HG02852 (cell line): ENCODE measurements around the gene SLFN12L.
"Not testable (repeated sequence)": the region's sequence is repeated elsewhere in the genome, so short reads cannot be mapped to it uniquely, and the experiment has no call there.

Source experiments
- ATAC-seq: cut with Tn5 transposase; IDR thresholded peaks from one replicate; pipeline ENCODE4 v1.9.1; 2021; ENCODE audit warnings: mild to moderate bottlenecking, moderate library complexity; ENCODE audit not compliant: unreplicated experiment

SLFN12L gene

DNA sequence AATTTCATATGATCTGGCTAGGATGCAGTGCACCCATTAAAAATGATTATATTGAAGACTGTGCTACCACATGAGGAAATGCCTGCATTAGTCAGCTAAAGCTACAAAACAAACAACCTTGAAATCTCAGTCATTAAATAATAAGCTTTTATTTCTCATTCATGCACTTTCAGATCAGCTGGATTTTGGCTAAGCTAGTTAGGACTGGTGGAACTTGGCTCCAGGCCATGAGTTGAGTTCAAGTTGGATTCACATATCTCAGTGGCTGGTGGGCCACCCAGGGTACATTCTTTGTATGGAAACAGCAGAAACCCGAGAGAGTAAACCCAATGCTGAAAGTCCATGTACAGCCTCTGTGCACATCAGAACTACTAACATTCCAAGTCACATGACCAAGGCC is 6.4 kb upstream of the SLFN12L start:
- no peak for ATAC-seq

DNA sequence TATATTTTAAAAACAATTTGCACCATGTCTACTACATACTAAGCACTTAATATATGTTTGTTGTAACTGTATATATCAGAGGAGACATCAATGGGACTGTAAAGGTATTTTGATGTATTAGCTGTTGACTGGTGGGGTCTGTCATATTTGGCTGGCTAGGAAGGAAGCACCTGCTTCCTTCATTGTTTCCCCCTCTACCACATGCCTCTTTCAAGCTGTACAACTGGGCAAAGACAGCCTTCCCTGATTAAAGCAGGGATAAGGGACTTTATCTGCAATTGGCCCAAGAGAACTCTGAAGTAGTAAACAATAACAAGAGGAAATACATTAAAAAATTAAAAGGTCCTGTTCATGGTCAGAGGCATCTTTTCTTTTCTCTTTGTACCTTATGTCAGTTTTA is 5.5 kb upstream of the SLFN12L start:
- ATAC-seq: no peak

DNA sequence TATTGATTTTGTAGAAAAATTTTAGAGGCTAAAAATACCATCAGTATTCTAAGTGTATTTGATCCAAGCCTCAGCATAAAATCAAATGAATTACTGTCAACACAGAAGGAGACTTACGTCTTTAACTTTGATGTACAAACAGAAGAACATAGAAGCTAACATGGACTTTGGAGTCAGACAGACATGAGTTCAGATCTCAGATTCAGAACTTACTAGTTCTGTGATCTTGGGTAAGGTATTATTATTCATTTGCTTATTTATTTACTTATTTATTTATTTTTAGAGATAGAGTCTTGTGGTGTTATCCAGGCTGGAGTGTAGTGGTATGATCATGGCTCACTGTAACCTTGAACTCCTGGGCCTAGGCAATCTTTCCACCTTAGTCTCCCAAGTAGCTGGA is 4.0 kb upstream of the SLFN12L start:
- ATAC-seq: no peak

DNA sequence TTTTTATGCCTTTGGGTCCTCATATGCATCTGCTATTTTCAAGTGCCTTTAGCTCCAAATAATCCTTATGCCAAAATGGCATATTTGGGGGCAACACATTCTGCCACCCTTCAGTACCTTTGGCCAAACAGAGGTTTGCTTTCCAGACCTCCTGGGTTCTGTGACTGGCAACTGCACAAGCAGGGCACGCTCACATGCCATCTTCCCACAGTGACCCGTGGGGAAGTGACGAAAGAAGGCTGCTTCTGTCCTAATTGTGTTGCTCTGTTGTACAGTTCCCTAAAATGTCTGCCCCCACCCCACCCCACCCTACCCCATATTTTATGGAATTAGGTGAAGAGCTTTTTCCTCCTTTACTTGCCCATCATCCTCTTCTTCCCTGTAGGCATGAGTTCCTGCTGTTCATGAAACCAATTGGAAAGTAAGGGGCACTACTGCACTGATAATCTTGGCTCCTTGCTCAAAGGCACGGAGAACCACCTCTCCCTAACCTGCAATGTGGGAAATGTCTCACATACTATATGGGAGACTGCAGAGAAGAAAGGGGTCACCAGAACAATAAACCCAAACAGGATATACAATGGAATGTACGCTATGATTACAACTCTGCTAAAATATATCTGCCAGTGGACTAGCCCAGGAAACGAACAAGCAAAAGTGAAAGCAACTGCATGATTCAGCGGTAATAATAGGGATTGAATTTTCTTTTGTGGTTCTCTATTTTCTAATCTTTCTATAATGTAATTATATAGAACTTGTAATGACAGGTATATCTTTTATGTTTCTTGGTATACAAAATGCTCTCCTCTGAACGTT is 3.3 kb upstream of the SLFN12L start:
- no peak for ATAC-seq

DNA sequence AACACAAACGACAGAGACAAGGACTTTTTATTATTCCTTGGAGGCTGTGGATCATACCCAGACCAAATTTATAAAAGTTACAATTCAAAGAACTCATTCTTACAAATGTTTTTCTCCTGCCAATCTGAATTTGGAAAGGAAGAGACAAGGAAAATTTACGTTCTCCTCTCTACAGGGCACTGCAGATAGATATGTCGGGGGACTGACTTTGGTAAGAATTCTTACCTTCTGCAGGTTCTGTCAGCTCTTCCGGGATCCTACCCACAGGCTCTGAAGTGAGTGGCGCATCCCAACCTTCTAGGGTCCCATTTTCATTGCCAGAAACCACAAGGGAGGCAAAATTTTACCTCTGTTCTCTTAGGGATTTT is 2.2 kb upstream of the SLFN12L start:
- no peak for ATAC-seq

DNA sequence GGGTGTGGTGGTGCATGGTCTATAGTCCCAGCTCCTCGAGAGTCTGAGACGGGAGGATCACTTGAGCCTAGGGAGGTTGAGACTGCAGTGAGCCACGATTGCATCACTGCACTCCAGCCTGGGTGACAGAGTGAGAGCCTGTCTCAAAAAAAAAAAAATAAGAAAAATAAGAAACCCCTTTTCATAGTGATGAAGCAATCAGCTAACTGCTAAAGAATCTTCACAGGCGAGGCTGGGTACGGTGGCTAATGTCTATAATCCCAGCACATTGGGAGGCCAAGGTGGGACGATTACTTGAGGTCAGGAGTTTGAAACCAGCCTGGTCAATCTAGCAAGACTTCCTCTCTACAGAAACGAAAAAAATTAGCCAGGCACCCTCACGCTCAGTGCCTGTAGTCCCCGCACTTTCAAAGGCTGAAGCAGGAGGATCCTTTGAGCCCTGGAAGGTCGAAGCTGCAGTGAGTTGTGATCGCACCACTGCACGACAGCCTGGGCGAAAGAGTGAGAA is 760 bp downstream of the SLFN12L start:
- ATAC-seq: no peak

DNA sequence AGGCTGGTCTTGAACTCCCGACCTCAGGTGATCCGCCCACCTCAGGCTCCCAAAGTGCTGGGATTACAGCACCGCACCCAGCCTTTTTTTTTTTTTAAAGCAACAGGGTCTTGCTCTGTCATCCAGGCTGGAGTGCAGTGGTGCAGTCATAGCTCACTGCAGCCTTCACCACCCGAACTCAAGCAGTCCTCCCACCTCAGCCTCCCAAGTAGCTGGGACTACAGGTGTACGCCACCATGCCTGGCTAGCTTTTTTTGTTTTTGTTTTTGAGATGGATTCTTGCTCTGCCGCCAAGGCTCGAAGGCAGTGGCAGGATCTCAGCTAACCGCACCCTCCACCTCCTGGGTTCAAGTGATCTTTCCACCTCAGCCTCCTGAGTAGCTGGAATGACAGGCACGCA is 2.1 kb downstream of the SLFN12L start:
- not testable (repeated sequence) for ATAC-seq

DNA sequence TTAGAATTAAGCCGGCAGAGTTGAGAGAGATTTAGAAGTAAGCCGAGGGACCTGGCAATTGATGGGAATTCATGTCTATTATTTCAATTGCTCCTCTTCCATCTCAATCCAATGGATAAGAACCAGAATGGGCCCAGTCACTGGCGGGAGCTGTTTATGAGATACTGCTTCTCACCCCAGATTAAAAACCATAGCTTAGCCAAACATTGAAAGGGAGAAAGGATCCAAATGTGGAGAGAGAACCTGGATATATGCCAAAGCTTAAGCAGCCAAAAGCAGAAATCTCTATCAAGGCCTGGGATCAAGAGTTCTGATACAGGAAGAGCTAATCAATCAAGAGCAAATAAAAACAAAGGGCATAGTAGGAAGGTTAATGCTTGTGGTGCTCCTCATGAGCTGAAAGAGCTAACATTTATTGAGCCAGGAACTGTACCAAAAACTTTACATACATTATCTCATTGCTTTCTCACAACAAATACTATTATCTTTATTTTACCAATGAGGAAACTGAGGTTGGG is 2.8 kb downstream of the SLFN12L start:
- no peak for ATAC-seq

DNA sequence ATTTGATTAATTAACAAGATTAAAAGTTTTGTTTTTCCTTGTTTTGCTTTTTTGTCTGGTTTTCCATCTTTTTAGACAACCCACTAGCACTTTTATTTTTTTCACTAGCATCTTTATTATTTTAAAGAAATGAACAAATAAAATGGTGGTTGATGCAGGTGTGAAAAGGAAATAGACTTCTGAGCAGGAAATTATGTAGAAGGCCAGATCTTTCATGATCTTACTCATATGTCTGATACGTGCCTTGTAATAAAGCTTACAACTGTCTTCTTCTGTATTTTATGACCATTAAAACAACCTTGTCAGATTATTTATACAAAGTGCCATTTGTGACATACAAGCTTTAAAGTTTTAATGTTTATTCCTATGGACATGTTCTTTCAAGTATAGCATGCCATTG is 6.3 kb downstream of the SLFN12L start:
- ATAC-seq: no peak

DNA sequence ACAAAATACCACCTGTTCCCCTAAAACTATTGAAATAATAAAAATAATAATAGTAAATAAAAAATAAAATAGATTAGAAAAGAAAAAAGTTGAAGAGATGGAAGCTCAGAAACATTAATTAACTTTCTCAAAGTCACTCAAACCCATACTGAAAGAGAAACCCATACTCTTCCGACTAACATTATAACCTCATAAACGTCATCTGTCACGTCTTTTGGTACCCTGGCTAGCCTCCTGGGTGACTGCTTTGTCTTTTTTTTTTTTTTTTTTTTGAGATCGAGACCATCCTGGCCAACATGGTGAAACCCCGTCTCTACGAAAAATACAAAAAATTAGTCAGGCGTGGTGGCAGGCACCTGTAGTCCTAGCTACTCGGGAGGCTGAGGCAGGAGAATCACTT is 7.6 kb downstream of the SLFN12L start:
- ATAC-seq: no peak

DNA sequence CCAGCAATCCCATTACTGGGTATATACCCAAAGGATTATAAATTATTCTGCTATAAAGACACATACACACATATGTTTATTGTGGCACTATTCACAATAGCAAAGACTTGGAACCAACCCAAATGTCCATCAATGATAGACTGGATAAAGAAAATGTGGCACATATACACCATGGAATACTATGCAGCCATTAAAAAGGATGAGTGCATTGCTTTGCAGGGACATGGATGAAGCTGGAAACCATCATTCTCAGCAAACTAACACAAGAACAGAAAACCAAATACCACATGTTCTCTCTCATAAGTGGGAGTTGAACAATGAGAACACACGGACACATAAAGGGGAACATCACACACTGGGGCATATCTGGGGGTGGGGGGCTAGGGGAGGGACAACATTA is 8.2 kb downstream of the SLFN12L start:
- not testable (repeated sequence) for ATAC-seq

DNA sequence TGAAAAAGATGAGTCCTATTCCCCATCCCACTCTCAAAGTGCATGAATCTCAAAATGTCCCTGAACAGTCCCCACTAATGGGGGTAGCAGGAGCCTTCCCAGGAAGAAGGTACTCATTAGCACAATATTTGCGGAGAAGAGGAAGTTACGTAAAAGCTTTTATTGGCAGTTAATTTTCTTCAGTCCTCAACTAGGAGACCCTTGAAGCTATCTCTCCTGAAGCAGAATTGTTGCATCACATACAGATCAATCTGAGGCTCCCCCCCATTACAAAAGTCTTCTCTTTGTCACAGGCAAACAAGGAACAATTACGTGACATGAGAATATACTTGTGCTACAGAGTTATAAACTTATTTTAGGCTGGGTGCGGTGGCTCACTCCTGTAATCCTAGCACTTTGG is 14.2 kb downstream of the SLFN12L start:
- ATAC-seq: no peak

DNA sequence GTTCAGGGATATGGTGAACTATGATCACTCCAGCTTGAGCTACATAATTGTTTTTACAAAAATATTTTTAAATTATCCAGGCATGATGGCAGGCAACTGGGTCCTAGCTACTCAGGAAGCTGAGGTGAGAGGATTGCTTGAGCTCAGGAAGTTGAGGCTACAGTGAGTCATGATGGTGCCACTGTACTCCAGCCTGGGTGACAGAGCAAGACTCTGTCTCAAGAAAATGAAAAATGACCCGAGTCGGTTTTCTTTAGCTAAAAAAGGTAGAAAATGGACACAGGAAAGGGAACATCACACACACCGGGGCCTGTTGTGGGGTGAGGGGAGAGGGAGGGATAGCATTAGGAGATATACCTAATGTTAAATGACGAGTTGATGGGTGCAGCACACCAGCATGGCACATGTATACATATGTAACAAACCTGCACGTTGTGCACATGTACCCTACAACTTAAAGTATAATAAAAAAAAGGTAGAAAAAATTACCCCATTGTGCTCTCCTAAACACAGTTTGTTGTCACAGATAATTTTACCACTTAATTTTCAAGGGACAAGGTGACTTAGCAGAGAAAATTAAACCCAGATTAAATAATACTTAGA is 15.7 kb downstream of the SLFN12L start:
- not testable (repeated sequence) for ATAC-seq

DNA sequence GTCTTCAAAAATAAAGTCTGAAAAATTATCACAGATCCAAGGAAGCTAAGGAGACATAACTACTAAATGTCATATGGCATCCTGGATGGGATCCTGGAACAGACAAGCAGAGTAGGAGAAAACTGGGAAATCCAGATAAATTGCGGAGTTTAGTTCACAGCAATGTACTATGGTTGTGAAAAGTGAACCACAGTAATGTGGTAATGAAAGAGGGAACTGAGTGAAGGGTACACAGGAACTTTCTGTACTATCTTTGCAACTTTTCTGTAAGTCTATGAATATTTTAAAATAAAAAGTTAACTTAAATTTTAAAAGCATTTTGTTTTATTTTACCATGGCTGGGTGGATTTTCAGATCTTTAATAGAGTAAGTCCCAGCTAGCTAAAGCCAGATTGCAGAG is 16.3 kb downstream of the SLFN12L start:
- ATAC-seq: no peak

DNA sequence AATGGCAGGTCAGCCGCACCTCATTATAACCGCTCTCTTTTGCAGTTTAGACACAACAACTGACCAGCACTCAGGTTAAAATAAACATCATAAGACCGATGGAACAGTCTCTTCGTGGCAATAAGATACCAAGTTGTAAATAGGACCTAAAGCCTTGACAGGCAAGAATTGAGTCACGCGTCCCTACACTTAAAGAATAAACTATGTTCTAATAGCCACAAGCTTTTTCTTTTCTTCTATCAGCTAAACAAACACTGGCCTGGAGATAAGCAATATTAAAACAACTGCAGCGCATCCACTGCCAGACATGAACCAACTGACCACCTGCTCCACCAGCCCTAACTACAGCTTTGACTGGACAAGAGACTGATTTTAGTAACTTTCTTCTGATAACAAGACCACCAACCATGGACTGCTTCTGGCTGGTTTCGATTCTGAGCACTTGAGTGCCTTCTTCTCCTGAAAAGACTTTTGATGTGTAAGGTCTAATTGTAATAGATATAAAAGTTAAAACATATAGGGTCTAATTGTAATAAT is 17.5 kb downstream of the SLFN12L start:
- ATAC-seq: no peak

DNA sequence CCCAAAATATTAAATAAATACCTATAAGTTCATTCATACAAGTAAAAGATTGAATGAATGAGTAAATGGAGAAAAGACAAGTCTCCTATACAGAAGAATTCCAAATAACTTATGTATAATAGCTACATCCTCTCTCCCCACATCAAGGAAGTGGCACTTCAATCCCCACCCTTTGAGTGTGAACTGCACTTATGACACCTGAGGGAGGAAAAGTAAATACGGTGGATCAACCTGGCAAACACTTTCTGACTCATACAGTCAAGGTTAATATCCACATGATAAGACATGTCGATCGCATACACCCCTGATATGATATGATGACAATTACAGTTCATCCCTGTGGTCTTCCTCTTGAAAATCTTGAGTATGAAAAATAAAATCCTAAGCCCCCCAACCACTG is 18.0 kb downstream of the SLFN12L start:
- ATAC-seq: no peak

DNA sequence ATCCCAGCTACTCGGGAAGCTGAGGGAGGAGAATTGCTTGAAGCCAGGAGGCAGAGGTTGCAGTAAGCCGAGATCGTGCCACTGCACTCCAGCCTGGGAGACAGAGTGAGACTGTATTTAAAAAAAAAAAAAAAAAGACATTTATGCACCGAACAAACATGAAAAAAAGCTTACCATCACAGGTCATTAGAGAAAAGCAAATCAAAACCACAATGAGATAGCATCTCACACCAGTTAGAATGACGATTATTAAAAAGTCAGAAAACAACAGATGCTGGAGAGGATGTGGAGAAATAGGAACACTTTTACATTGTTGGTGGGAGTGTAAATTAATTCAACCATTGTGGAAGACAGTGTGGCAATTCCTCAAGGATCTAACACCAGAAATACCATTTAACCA is 19.0 kb downstream of the SLFN12L start:
- not testable (repeated sequence) for ATAC-seq

DNA sequence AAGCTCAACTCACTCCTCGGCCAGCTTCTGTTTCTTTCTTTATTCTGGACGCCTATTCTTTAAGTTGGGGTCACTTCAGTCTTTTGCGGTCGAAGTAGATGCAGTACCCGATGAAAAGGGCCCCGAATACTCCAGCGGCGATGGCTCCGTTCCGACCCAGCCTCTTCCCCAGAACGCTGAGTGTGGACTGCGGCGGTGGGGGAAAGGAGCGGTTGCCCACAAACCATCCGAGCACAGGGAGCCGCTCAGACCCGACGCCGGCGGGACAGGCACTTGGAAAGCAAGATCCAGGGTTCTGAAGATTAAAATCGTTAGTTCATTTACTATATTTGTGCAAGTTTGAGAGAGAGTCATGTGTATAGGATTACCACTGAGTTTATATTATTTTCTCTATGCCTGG is 22.5 kb downstream of the SLFN12L start:
- ATAC-seq: no peak

DNA sequence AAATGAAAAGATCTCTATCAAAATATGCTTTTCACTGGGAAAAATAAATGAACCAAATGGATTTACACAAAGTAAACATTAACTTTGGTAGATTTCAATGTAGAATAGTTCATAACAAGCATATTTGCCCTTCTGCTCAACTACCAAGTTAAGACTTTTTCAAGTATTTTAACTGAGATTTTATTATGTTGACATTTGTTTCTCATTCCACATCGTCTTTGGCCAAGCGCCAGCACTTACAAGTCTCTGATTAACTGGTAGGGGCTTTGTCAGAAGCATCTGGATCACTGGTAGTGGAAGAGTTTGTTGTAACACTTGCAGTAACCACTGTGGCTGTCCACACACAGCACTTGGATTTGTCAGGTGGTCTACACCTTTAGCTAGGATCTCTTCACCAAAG is 22.9 kb downstream of the SLFN12L start:
- ATAC-seq: no peak

DNA sequence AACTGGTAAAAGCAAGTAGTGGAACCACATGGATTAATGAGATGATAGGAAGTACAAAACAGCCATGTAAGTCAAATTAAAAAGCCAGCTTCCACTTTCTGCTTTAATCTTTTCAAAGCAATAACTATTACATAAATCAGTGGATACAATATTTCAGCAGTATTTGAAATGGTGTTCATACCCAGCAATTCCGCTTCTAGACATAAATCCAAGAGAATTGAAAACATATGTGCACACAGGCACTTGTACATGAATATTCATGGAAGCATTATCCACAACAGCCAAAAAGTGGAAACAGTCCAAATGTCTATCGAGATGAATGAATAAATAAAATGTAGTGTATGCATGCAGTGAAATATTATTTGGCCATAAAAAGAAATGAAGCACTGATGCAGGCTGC is 27.4 kb downstream of the SLFN12L start:
- ATAC-seq: no peak

DNA sequence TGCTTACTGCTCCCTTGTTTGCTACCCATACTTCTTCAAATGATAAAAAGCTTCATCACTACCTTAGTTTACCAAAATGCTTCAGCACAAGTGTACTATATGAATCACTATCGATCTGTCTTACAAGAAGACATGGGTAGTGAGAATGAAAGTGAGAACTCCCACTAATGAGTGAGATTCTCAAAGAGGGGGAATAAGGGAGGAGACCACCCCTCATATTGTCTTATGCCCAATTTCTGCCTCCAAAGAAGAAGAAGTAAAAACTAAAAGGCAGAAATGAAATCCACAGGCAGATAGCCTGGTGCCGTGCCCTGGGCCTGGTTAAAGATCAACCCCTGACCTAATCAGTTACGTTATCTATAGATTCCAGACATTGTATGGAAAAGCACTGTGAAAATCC is 29.8 kb downstream of the SLFN12L start:
- not testable (repeated sequence) for ATAC-seq

DNA sequence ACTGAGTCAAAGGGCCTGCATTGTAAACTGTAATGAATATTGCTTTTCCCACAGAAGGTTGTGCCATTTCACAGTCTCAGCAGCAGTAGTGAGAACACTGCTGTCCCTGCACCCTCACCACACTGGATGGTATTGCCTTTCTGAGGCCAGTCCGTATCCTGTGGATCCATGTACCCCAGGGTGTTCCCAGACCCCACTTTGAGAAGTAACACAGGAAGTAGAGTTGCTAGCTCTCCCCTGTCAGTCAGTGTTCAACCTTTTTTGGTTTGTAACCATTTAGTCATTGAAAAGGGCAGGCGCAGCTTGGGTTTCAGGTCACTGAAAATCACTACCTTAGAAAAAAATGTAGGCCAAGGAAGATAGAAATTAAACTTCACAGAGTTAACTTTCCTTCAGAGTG is 37.9 kb downstream of the SLFN12L start:
- no peak for ATAC-seq
